Astrocyte (in vitro differentiated cells and primary cell): Measurements from ENCODE around the gene SH3TC2. TPM values are rescaled to one million over a fixed set of nuclear protein-coding genes. Genes with fewer than 3 reads are reported as not detected.

ENCODE experiments used
- DNase-seq: peaks from one replicate; pipeline ENCODE4 v3.0.0-alpha.2; 2010; ENCODE audit warnings: low read depth
- FAIRE-seq: peaks from 2 replicates; lab custom pipeline; 2011; peaks lifted over from hg19 to GRCh38; lab: Jason Lieb, UNC
- H2AFZ ChIP-seq: 2 replicates; pipeline ENCODE4 v1.6.0; 2012; ENCODE audit warnings: low read depth, low read length, inconsistent platforms
- H3K27ac ChIP-seq: 2 replicates; pipeline ENCODE4 v1.5.1; 2011; ENCODE audit warnings: low read depth, low read length, inconsistent platforms
- H3K27me3 ChIP-seq: 2 replicates; pipeline ENCODE4 v1.6.0; 2011; ENCODE audit warnings: low read length, inconsistent platforms; ENCODE audit not compliant: insufficient read depth
- H3K36me3 ChIP-seq: 2 replicates; pipeline ENCODE4 v1.5.1; 2011; ENCODE audit warnings: low read length, inconsistent platforms; ENCODE audit not compliant: insufficient read depth
- H3K4me1 ChIP-seq: 2 replicates; pipeline ENCODE4 v1.5.1; 2011; ENCODE audit warnings: low read length, inconsistent platforms; ENCODE audit not compliant: insufficient read depth
- H3K4me2 ChIP-seq: 2 replicates; pipeline ENCODE4 v1.6.0; 2012; ENCODE audit warnings: low read length, inconsistent platforms
- H3K4me3 ChIP-seq: 2 replicates; pipeline ENCODE4 v1.5.1; 2011; ENCODE audit warnings: low read depth, mild to moderate bottlenecking, low read length, inconsistent platforms; ENCODE audit not compliant: insufficient read depth
- H3K79me2 ChIP-seq: 2 replicates; pipeline ENCODE4 v1.6.0; 2012; ENCODE audit warnings: mild to moderate bottlenecking, low read length, inconsistent platforms; ENCODE audit not compliant: insufficient read depth
- H3K9ac ChIP-seq: 2 replicates; pipeline ENCODE4 v1.6.0; 2012; ENCODE audit warnings: mild to moderate bottlenecking, low read length, inconsistent platforms
- H3K9me3 ChIP-seq: 2 replicates; pipeline ENCODE4 v1.5.1; 2012; ENCODE audit warnings: low read depth, mild to moderate bottlenecking, low read length, inconsistent platforms; ENCODE audit not compliant: insufficient read depth
- H4K20me1 ChIP-seq: 2 replicates; pipeline ENCODE4 v1.6.0; 2012; ENCODE audit warnings: low read length, inconsistent platforms; ENCODE audit not compliant: insufficient read depth
- H3K27ac Mint-ChIP-seq: one replicate; pipeline ENCODE4 v1.8.0; 2021; ENCODE audit warnings: mild to moderate bottlenecking, mixed read lengths; ENCODE audit not compliant: unreplicated experiment
- H3K27me3 Mint-ChIP-seq: one replicate; pipeline ENCODE4 v1.8.0; 2021; ENCODE audit warnings: low read depth, mixed read lengths; ENCODE audit not compliant: unreplicated experiment
- H3K36me3 Mint-ChIP-seq: one replicate; pipeline ENCODE4 v1.8.0; 2021; ENCODE audit warnings: low read depth, mixed read lengths; ENCODE audit not compliant: unreplicated experiment
- H3K4me1 Mint-ChIP-seq: one replicate; pipeline ENCODE4 v1.8.0; 2021; ENCODE audit warnings: low read depth, mixed read lengths; ENCODE audit not compliant: unreplicated experiment
- H3K4me3 Mint-ChIP-seq: one replicate; pipeline ENCODE4 v1.8.0; 2021; ENCODE audit warnings: mild to moderate bottlenecking, moderate library complexity, mixed read lengths; ENCODE audit not compliant: unreplicated experiment
- H3K9me3 Mint-ChIP-seq: one replicate; pipeline ENCODE4 v1.8.0; 2021; ENCODE audit warnings: mild to moderate bottlenecking, mixed read lengths; ENCODE audit not compliant: unreplicated experiment
- EZH2 ChIP-seq: IDR thresholded peaks from 2 replicates; pipeline ENCODE4 v1.6.1; 2012; ENCODE audit warnings: mild to moderate bottlenecking, low read length, inconsistent platforms; ENCODE audit not compliant: insufficient read depth
- total RNA-seq: library from RNA; stranded (reverse); gene quantifications from 2 replicates; pipeline ENCODE4 v1.2.1, GENCODE V29; 2021
- TF ChIP-seq, protein P1 (sequence below): IDR thresholded peaks from 2 replicates; pipeline ENCODE4 v1.5.1; 2011; ENCODE audit warnings: low read depth, mild to moderate bottlenecking, inconsistent platforms, low read length, moderate library complexity; ENCODE audit not compliant: insufficient read depth

Gene SH3TC2
- total RNA-seq, 1 donor from 2014 or later = 2.6 TPM

DNA sequence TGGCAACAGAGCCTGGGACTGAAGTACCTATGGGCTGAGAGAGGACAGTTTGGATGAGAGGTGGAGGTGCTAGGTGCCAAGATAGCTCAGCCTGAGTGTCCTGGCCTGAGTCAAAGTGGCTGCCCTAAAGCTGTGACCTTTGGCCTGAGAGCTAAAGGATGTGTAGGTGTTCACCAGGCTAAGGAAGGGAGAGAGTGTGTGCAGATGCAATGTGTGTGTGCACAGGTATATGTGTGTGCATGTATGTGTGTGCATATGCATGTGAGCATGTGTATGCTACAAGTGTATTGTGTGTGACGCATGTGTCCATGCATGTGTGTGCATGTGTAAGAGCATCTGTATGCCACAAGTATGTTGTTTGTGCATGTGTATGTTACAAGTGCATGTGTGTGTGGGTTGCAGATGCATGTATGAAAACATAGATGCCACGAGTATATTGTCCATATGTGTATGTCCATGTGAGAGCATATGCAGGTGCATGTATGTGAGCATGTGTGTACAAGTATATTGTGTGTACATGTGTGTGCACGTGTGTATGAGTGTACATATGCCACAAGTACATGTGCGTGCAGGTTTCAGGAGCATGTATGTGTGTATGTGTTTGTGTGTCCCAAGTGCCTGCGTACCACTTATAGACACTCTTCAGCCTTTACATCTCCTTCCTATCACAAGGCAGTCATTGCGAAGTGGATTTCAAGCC lies 102.6 kb downstream of the SH3TC2 start:
- H3K9ac ChIP-seq = no peak overlapping the region
- Mint-ChIP-seq H3K4me3 (no peak overlapping the region), H3K36me3 (no peaks in the 10 kb centered on the region), H3K9me3 (no peaks in the 10 kb centered on the region), H3K4me1 (peaks cover 1% of the 10 kb centered on the region), H3K27ac (no peak overlapping the region), H3K27me3 (peaks cover 10% of the 10 kb centered on the region)
- peaks cover 2% of the 10 kb centered on the region for H3K4me1 ChIP-seq
- no peak overlapping the region for H3K27ac ChIP-seq
- TF ChIP-seq EZH2 = no peak
- TF ChIP-seq, protein P1, sequence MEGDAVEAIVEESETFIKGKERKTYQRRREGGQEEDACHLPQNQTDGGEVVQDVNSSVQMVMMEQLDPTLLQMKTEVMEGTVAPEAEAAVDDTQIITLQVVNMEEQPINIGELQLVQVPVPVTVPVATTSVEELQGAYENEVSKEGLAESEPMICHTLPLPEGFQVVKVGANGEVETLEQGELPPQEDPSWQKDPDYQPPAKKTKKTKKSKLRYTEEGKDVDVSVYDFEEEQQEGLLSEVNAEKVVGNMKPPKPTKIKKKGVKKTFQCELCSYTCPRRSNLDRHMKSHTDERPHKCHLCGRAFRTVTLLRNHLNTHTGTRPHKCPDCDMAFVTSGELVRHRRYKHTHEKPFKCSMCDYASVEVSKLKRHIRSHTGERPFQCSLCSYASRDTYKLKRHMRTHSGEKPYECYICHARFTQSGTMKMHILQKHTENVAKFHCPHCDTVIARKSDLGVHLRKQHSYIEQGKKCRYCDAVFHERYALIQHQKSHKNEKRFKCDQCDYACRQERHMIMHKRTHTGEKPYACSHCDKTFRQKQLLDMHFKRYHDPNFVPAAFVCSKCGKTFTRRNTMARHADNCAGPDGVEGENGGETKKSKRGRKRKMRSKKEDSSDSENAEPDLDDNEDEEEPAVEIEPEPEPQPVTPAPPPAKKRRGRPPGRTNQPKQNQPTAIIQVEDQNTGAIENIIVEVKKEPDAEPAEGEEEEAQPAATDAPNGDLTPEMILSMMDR = no peak
- no peaks in the 10 kb centered on the region for H3K79me2 ChIP-seq
- no peaks in the 10 kb centered on the region for H3K27me3 ChIP-seq
- no peak overlapping the region for H3K4me2 ChIP-seq
- no peaks in the 10 kb centered on the region for H3K9me3 ChIP-seq
- no peak for DNase-seq
- no peak overlapping the region for H3K4me3 ChIP-seq
- FAIRE-seq = no peak
- H3K36me3 ChIP-seq = no peaks in the 10 kb centered on the region
- no peaks in the 10 kb centered on the region for H4K20me1 ChIP-seq
- no peak overlapping the region for H2AFZ ChIP-seq

- Mint-ChIP-seq H3K27ac (peak overlapping the region; percentile 19), H3K9me3 (peaks cover 2% of the 10 kb centered on the region), H3K4me3 (no peak overlapping the region), H3K4me1 (no peaks in the 10 kb centered on the region), H3K27me3 (peaks cover 10% of the 10 kb centered on the region), H3K36me3 (no peaks in the 10 kb centered on the region)
- Histone ChIP-seq H2AFZ (no peak overlapping the region), H3K27ac (no peak overlapping the region), H3K36me3 (no peaks in the 10 kb centered on the region), H4K20me1 (no peaks in the 10 kb centered on the region), H3K9me3 (no peaks in the 10 kb centered on the region), H3K4me1 (no peaks in the 10 kb centered on the region), H3K79me2 (no peaks in the 10 kb centered on the region), H3K4me3 (no peak overlapping the region), H3K4me2 (no peak overlapping the region), H3K27me3 (peaks cover 3% of the 10 kb centered on the region), H3K9ac (no peak overlapping the region)
- FAIRE-seq = no peak
- no peak for DNase-seq
- TF ChIP-seq, protein P1 = peak; percentile 87
- no peak for TF ChIP-seq EZH2
Observed at GRCh38 chr5:148957591-148958202, 105.2 kb downstream of the SH3TC2 start.
